GM10266 (cell line): Measurements from ENCODE around the gene MTG1.

Experiments used
- DNase-seq: peaks from one replicate; pipeline ENCODE4 v3.0.0; 2012; ENCODE audit errors: extremely low spot score
- TF ChIP-seq, protein P1 (sequence below): IDR thresholded peaks from 2 replicates; pipeline ENCODE4 v1.5.1; 2012; ENCODE audit warnings: mild to moderate bottlenecking, low read depth; ENCODE audit not compliant: control insufficient read depth, insufficient read depth; ENCODE audit errors: missing control alignments

The MTG1 gene

DNA sequence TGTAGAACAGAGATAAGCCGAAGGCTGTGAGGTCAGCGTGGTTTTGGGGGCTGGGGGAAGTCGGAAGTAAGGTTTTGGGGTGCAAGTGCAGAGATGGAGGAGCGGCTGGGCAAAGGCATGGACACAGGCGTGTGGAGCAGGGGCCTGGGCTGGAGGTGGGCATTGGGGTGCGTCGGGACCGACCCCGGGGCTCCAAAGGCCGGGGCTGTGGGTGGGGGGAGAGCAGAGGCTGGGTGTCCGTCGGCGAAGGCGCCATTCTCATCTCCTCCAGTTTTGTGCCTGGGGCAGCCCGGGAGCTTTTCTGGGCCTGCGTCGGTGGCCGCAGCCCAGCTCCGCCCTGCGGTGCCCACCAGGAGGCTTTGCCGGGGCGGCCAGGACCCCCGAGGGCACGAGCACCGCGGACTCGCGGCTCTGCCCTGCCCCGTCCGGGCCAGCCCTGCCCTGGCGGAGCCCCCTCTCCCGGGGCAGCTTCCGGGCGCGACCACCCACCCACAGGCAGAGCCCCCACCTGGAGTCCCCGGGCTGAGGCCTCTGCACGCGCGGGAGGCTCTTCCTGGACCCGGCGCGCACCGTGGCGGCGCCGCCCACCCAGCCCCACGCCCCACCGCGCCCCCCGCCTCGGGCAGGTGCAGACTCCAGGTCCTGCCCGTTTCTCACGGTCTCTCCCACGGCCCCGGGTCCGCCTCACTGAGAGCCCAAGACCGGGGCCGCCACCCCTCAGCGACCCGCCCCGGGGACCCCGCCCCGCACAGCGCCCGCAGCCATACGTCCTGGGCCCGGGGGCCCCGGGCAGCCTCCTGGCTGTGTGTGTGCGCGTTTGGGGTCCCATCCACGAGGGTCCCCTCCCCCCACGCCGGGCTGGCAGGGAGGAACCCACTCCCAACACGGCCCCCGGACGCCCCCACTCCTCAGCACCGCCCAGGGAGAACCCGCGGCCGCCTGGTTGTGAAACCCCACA, 52.1 kb downstream of the MTG1 start:
- no peak for DNase-seq
- TF ChIP-seq, protein P1, sequence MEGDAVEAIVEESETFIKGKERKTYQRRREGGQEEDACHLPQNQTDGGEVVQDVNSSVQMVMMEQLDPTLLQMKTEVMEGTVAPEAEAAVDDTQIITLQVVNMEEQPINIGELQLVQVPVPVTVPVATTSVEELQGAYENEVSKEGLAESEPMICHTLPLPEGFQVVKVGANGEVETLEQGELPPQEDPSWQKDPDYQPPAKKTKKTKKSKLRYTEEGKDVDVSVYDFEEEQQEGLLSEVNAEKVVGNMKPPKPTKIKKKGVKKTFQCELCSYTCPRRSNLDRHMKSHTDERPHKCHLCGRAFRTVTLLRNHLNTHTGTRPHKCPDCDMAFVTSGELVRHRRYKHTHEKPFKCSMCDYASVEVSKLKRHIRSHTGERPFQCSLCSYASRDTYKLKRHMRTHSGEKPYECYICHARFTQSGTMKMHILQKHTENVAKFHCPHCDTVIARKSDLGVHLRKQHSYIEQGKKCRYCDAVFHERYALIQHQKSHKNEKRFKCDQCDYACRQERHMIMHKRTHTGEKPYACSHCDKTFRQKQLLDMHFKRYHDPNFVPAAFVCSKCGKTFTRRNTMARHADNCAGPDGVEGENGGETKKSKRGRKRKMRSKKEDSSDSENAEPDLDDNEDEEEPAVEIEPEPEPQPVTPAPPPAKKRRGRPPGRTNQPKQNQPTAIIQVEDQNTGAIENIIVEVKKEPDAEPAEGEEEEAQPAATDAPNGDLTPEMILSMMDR: no peak

- no peak for DNase-seq
- TF ChIP-seq, protein P1: no peak
Observed at GRCh38 chr10:133446979-133447378, 53.0 kb downstream of the MTG1 start.

GRCh38 chr10:133448120-133448519, 54.2 kb downstream of the MTG1 start:
- no peak for DNase-seq
- TF ChIP-seq, protein P1: no peak

DNA sequence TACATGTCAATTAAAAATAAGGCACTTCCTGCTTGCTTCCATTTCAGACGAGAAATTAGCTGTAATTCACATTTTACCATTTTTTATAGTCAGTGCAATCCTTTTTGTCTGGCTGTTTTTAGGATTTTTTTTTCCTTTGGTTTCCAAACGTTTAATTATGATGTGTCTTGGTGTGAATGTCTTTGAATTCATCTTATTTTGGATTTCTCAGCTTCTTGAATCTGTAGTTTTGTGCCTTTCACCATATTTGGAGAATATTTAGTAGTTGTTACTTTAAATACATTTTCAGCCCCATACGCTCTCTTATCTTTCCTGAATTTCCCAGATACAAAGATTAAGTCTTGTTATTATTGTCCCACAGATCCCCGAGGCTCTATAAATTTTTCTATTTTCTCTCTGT, 57.4 kb downstream of the MTG1 start:
- no peak for DNase-seq
- TF ChIP-seq, protein P1: no peak

DNA sequence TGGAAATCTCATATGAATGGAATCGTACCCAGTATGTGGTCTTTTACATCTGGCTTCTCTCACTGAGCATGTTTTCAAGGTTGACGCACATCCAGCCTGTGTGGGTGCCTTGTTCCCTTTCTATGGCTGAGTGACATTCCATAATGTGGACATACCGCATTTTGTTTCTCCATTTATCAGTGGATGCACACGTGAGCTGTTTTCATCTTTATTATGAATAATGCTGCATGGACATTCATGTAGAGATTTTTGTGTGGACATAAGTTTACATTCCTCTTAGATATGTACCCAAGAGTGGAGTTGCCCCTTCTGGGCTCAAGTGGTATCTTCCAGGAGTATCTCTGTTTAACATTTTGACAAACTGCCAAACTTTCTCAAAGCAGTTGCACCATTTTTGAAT, 58.5 kb downstream of the MTG1 start:
- TF ChIP-seq, protein P1: no peak
- no peak for DNase-seq

- DNase-seq: no peak
- TF ChIP-seq, protein P1: no peak
Observed at GRCh38 chr10:133453516-133454203, 59.7 kb downstream of the MTG1 start, which contains the start of gene SCART1. Gene SCART1 (plus strand): TSS chr10:133453945. CDS start chr10:133453998, 53 bp downstream.
